Mucosa of rectum (tissue), 2 donors: ENCODE results near the gene RTEL1.
A peak's percentile ranks its signal among the peaks of the same experiment; 100 is the strongest.

ENCODE experiments used
- H3K27ac ChIP-seq, 2 donors: one replicate each; pipeline ENCODE4 v1.7.0; 2013; ENCODE audit warnings: inconsistent platforms in 2 of 2, low read depth in 2 of 2, low read length in 2 of 2
- H3K27me3 ChIP-seq, 2 donors: one replicate each; pipeline ENCODE4 v1.7.0; 2013; ENCODE audit warnings: low read length in 2 of 2; ENCODE audit not compliant: control insufficient read depth in 2 of 2, insufficient read depth in 2 of 2
- H3K36me3 ChIP-seq, 2 donors: one replicate each; pipeline ENCODE4 v1.7.0; 2013; ENCODE audit warnings: low read length in 2 of 2; ENCODE audit not compliant: control insufficient read depth in 2 of 2, insufficient read depth in 2 of 2
- H3K4me1 ChIP-seq, 2 donors: one replicate each; pipeline ENCODE4 v1.7.0; 2013; ENCODE audit warnings: low read length in 2 of 2, mild to moderate bottlenecking in 1 of 2; ENCODE audit not compliant: control insufficient read depth in 2 of 2, insufficient read depth in 2 of 2
- H3K4me3 ChIP-seq, 2 donors: one replicate each; pipeline ENCODE4 v1.7.0; 2013; ENCODE audit warnings: low read length in 2 of 2
- H3K9ac ChIP-seq, 2 donors: one replicate each; pipeline ENCODE4 v1.7.0; 2013; ENCODE audit warnings: low read length in 2 of 2, low read depth in 1 of 2, mild to moderate bottlenecking in 1 of 2
- H3K9me3 ChIP-seq, 2 donors: one replicate each; pipeline ENCODE4 v1.7.0; 2013; ENCODE audit warnings: low read length in 2 of 2; ENCODE audit not compliant: control insufficient read depth in 2 of 2
- donor health status: healthy.
- donor health status: Normal muscosa, but diverticular disease.

RTEL1 gene

DNA sequence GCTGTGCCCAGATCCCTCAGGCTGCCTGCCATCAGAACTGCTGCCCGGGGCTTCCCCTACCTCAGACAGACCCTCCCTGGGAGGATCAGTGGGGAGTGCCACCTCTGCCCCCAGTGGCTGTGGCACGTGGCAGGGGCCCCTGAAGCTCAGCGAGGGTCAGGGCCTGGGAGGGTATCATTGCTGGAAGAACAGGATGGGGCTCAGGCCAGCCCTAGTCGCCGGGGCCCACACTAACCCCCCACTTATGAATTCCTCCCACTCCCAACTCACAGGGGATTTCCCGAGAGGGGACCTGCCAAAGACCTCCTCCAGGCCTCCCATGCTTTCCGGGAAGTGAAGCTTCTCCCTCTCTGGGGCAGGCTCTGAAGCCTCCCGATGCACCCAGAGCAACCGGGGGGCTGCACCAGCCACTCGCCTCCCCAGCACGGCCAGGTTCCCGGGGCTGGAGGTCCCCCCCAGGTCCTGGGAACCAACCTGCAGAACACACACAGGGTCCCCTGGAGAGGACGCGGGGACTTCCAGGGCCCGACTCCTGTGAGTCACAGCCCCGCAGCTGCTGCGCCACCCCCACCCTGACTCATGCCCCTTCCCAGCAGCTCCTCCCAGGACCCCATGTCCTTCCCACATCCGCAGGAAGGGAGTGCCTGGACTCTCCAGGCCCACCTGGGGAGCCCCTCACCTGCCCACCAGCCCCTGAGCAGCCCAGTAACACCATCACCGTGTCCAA, 40.8 kb downstream of the RTEL1 start:
- Histone ChIP-seq H3K9ac (no peak overlapping the region), H3K27me3 (no peaks in the 10 kb centered on the region), H3K4me3 (no peak overlapping the region), H3K9me3 (no peaks in the 10 kb centered on the region), H3K27ac (peak overlapping the region in 1 of 2 donors; percentile 52), H3K36me3 (peaks cover 4 to 5% of the 10 kb centered on the region in 2 donors), H3K4me1 (peaks cover 11 to 13% of the 10 kb centered on the region in 2 donors)

DNA sequence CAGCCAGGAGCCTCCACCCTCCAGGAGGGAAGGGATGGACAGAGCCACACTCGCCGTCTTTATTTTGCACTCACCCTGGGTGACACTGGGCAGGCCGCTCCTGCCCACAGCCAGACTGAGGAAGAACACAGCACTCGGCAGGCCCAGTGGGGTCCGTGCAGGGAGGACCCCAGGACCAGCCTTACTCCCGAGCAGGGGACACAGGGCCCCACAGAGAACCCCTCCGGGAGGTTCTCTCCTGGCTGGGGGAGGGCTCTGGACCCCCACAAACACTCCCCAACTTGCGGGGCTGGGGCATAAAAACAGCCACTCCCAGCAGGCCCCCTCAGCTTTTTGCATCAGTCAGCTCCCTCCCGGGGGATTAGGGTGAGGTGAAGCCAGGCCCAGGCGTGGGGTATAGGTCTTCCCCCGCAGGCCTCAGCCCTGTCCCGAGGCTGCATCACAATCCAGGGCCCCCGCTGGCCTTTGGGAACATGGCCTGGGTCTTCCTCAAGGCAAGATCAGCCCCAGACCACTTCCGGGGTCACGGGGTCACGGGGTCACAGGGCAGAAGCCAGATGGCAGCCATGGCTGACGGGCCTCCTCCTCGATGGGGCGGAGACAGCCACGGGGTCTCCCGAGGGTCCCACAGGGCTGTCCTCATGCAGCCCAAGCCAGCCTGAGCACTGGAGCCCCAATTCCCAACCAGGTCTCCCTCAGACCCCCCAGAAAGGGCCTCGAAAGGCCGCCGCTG, 41.5 kb downstream of the RTEL1 start:
- H3K27ac ChIP-seq: peak overlapping the region in 1 of 2 donors; percentile 52
- H3K36me3 ChIP-seq: peaks cover 6 to 12% of the 10 kb centered on the region in 2 donors

DNA sequence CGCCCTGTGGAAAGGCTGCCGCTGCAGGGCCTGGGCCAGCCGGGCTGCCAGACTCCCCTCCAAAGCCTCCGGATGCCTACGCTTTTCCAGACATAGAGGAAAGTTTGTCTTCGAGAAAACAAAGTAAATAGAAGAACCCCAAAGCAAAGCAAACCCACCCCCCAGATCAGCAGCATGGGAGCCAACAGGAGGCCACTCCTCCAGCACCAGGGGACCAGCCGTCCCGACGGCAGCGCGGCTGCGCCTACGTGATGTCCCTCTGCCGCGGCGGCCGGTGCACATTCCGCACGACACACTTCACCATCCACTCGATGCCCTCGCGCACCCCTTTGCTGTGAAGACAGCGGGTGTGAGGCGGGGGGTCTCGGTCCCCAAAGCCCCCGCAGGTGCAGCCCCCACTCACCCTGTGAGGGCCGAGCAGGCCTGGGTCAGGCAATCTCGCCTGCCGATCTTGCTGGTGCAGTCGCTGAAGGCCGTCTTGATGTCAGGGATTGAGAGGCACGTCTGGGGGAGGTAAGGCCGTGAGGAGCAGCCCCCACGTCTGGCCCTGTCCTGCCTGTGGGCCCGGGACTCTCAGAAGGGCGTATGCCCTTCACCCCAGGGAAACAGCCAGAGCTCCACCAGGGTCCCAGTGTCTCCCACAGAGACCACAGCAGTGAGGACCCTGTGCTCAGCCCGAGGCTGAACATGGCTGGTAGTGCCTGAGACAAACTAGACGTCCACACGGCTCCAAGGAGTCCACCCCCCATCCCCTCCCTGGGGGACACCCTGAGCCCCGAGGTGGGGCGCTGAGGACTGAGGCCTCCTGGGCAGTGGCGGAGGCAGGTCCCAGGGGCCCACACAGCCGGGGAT, 42.3 kb downstream of the RTEL1 start:
- no peak overlapping the region for H3K27ac ChIP-seq
- peaks cover 11 to 13% of the 10 kb centered on the region in 2 donors for H3K4me1 ChIP-seq
- H3K36me3 ChIP-seq: peaks cover 14 to 20% of the 10 kb centered on the region in 2 donors
- H3K4me3 ChIP-seq: no peak overlapping the region
- H3K9me3 ChIP-seq: no peaks in the 10 kb centered on the region
- H3K9ac ChIP-seq: no peak overlapping the region
- H3K27me3 ChIP-seq: no peaks in the 10 kb centered on the region

More for the DNA sequence above, 41.5 kb downstream of the RTEL1 start:
- H3K9me3 ChIP-seq: no peaks in the 10 kb centered on the region
- H3K4me1 ChIP-seq: peaks cover 11 to 13% of the 10 kb centered on the region in 2 donors
- no peak overlapping the region for H3K9ac ChIP-seq
- no peaks in the 10 kb centered on the region for H3K27me3 ChIP-seq
- no peak overlapping the region for H3K4me3 ChIP-seq

DNA sequence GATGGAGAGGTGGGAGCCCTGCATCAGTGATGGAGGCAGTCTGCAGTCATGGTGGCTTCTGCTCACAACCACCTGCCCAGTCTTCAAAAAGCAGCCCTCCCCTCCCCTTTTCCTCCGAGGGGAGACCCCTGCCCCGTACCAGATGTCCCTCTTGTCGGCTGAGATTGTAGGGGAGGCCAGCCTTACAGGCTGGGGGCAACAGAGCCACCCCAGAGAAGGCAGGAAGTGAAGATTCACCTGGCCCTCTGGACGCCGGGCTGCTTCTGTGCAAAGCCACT, 42.9 kb downstream of the RTEL1 start:
- H3K4me3 ChIP-seq: no peak overlapping the region
- H3K9ac ChIP-seq: no peak overlapping the region
- H3K4me1 ChIP-seq: peaks cover 12 to 14% of the 10 kb centered on the region in 2 donors
- peaks cover 19 to 25% of the 10 kb centered on the region in 2 donors for H3K36me3 ChIP-seq
- H3K27me3 ChIP-seq: no peaks in the 10 kb centered on the region
- no peak overlapping the region for H3K27ac ChIP-seq
- H3K9me3 ChIP-seq: no peaks in the 10 kb centered on the region

DNA sequence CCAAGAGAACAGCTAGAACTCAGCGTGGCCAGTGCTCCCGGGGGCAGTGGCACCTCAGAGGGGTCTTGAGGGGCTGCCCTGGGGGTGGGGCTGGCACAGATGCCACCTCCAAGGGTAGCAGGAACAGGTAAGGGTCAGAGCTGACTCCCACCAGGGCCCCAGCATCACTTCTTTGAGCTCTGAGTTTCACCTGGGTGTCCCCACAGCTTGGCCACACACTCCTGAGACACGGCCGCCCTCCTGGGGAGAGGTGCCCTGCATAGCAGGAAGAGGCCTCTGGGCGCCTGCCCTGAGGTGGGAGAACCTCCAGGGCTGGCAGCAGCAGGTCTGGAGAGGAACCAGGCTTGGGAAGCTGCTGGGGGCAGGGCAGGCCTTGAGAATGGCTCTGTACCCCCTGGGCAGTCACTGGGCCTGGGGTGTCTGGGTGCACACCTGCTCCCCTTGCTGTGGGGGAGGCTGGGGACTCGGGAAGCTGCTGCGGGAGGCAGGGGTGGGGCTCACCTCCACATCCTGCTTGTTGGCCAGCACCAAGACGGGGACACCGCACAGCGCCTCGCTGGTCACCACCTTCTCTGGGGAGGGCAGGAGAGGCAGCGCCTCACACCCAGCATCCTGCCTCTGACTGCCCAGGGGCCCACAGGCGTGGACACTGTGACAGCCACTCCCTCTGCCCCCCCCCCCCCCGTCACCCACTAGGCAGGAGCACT, 43.4 kb downstream of the RTEL1 start:
- Histone ChIP-seq H3K36me3 (peaks cover 23 to 30% of the 10 kb centered on the region in 2 donors), H3K27me3 (no peaks in the 10 kb centered on the region), H3K27ac (no peak overlapping the region), H3K4me1 (peaks cover 15 to 16% of the 10 kb centered on the region in 2 donors), H3K4me3 (no peak overlapping the region), H3K9me3 (no peaks in the 10 kb centered on the region), H3K9ac (no peak overlapping the region)

DNA sequence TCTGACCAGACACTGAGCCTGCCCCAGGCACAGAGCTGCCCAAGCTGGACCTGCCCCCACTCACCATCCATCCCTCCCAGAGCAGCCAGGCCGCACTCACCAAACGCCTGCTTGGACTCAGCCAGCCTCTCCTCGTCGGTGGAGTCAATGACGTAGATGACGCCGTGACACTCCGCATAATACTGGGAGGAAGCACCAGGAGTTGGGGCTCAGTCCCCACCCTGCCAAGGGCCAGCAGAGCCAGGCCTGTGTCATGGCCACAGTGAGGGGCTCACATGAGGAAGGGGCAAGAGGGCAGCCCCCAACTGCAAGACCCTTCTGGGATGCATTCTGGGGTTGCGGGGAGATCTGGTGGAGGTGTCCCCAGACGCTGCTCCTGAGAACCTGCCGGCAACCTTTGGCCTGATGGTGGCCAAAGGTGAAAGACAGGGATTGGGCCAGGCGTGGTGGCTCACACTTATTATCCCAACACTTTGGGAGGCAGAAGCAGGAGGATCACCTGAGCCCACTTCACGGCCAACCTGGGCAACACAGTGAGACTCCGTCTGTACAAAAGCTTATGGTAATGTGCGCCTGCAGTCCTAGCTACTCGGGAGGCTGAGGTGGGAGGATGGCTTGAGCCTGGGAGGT, 44.0 kb downstream of the RTEL1 start:
- H3K36me3 ChIP-seq: peaks cover 23 to 31% of the 10 kb centered on the region in 2 donors
- no peak overlapping the region for H3K4me3 ChIP-seq
- no peak overlapping the region for H3K27ac ChIP-seq

DNA sequence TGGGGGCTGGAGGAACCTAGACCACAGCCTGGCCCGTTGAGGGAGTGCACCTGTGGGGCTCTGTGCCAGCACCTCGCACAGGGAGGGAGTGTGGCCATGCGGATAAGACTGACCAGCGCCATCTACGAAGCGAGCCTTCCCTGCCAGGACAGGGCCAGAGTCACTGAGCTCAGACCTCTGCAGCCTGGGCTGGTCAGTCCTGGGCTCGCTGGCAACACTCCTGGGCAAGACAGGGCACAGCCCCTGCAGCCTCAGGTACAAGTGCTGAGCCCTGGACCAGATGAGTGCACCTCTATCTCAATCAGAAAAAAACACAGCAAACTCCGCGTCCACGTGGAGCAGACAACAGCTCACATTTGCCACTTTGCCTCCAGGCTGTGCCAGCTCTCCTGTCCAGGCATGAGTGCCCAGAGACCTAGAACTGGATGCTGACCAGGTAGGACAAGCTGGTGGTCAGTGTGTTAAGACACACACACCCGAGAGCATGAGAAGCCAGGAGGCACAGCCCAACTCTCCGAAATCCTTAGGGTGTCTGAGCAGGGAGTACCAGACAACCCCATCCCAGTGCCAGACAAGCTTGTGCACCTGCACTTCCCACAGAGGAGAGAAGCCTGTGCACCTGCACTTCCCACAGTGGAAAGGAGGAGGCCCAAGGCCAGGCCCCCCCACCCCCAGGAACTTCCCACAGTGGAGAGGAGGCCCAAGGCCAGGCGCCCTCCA, 44.8 kb downstream of the RTEL1 start:
- H3K27ac ChIP-seq: no peak overlapping the region
- H3K9ac ChIP-seq: no peak overlapping the region
- H3K36me3 ChIP-seq: peaks cover 23 to 31% of the 10 kb centered on the region in 2 donors

More for the DNA sequence above, 44.0 kb downstream of the RTEL1 start:
- H3K27me3 ChIP-seq: no peaks in the 10 kb centered on the region
- no peak overlapping the region for H3K9ac ChIP-seq
- no peaks in the 10 kb centered on the region for H3K9me3 ChIP-seq
- H3K4me1 ChIP-seq: peaks cover 15 to 16% of the 10 kb centered on the region in 2 donors

DNA sequence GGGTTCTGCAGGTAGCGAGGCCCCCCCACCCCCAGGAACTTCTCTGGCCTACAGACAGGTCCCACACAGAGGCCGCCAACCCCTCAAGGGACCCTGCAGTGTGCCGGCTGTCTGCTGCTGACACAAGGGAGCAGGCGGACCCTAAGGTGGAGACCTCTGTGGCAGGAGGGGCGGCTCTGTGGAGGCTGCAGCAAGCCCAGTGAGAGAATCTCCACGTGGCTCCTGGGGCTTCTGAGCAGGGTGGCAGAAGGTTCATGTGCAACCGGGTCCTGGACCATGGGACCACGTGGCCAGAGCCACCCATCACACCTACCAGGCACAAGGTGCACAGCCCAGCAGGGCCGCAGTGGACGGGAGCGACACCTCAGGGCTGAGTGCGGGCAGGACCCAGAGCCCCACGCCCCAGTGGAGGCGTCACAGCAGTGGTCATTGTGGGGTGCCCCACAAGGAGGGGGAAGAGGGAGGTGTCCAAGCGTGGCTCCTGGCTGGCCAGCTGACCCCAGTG, 45.4 kb downstream of the RTEL1 start:
- Histone ChIP-seq H3K27ac (no peak overlapping the region), H3K4me3 (no peak overlapping the region), H3K9me3 (no peaks in the 10 kb centered on the region), H3K4me1 (peaks cover 14 to 15% of the 10 kb centered on the region in 2 donors), H3K9ac (no peak overlapping the region), H3K27me3 (no peaks in the 10 kb centered on the region), H3K36me3 (peaks cover 23 to 31% of the 10 kb centered on the region in 2 donors)

More for the DNA sequence above, 44.8 kb downstream of the RTEL1 start:
- peaks cover 12 to 14% of the 10 kb centered on the region in 2 donors for H3K4me1 ChIP-seq
- no peaks in the 10 kb centered on the region for H3K27me3 ChIP-seq
- no peak overlapping the region for H3K4me3 ChIP-seq
- no peaks in the 10 kb centered on the region for H3K9me3 ChIP-seq
